GM18511 (cell line): ENCODE data around the gene ENTPD1.
"Not testable (repeated sequence)": the region's sequence is repeated elsewhere in the genome, so short reads cannot be mapped to it uniquely, and the experiment has no call there.

Experiments used
- ATAC-seq: cut with Tn5 transposase; IDR thresholded peaks from one replicate; pipeline ENCODE4 v1.9.1; 2021; ENCODE audit warnings: mild to moderate bottlenecking, moderate library complexity; ENCODE audit not compliant: unreplicated experiment

Gene ENTPD1

GRCh38 chr10:95756041-95756761, at the start of gene ENTPD1:
Gene ENTPD1, plus strand, starts transcription at chr10:95756163. Its CDS starts 77 bp downstream, at chr10:95756240.
- peak; percentile 33 for ATAC-seq

- no peak for ATAC-seq
These were observed 49.4 kb upstream of the ENTPD1 start for GRCh38 chr10:95706573-95706972.

- ATAC-seq, result no peak
These were observed 49.0 kb upstream of the ENTPD1 start for GRCh38 chr10:95706990-95707389.

DNA sequence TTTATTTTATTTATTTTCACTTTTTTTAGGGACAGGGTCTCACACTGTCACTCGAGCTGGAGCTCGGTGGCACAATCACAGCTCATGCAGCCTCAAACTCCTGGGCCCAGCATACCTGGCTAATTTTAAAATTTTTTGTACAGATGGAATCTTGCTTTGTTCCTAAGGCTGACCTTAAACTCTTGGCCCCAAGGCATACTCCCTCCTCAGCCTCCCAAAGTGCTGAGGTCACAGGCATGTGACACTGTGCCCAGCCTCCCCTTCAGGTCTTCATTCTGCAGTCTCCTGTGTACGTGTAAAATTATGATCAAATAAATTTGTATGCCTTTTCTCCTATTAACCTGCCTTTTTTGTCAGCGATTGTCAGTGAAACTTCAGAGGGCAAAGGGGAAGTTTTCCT, 44.5 kb upstream of the ENTPD1 start:
- no peak for ATAC-seq

DNA sequence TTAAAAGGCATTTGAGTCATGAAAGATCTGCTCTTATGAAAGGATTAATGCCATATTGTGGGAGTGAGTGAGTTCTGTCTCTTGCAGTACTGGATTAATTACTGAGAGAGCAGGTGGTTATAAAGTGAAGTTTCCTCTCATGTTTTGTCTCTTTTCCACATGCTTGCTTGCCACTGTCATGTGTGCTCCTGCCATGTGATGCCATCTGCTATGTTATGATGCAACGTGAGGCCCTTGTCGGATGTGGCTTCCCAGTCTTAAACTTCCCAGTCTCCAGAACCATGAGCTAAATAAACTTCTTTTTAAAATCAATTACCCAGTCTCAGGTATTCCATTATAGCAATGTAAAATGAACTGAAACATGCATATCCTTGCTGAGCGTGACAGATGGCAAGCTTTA, 39.5 kb upstream of the ENTPD1 start:
- no peak for ATAC-seq

DNA sequence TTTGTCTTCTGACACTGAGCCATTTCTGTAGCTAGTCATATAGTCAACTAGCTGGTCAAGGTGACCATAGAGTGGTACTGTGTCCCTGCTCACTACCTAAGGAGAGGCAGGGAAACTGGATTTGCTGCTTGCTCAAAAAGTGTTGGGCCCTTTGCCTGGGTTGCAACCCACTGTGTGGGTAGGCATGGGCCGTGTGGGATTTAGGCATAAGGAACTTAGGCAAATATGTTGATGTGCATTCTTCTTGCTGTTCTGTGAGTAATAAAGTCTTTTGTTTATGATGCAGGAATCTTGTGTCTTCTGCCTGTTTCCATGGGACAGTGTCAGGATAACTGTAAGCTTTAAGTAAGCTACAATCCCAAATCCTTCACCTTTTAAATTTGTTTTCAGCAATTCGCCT, 39.1 kb upstream of the ENTPD1 start:
- no peak for ATAC-seq

DNA sequence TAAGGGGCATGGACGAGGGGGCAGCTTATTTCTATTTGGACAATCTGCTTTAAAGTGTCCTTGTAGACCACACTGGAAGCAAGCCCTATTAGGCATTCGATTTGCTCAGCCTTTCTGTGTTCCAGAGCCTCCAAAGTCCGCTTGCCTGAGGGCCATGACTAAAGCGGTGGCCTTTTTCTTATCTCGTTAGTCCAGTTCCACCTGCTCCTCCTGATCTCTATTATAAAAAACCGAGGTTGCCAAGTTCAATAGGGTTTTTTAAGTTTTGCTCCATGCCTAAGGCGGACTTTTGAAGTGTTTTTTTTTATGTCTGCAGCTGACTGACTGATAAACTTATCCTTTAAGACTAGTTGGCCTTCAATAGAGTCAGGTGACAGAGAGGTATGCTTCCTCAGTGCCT, 35.2 kb upstream of the ENTPD1 start:
- ATAC-seq, result not testable (repeated sequence)

GRCh38 chr10:95722496-95722895, 33.5 kb upstream of the ENTPD1 start:
- ATAC-seq, result not testable (repeated sequence)

- ATAC-seq, result no peak
These were observed 27.4 kb upstream of the ENTPD1 start for GRCh38 chr10:95728526-95728925.

GRCh38 chr10:95729323-95730055, 26.5 kb upstream of the ENTPD1 start:
- ATAC-seq, result no peak

DNA sequence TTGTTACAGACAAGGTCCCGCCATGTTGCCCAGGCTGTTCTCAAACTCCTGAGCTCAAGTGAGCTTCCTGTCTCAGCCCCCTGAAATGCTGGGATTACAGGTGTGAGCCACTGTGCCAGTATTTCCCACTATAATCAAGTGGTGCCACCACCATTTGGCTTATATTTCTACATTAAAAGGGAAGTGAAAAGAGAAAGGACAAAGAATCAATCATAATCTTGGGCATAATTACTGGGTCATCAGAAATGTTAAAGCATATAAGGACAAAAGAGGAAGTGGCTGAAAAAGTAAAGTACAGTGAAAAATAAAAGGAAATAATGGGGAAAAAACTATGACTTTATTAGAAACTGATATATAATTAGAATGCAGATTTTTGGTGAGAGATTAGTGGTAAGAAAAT, 25.7 kb upstream of the ENTPD1 start:
- ATAC-seq, result no peak

GRCh38 chr10:95732907-95733306, 23.1 kb upstream of the ENTPD1 start:
- ATAC-seq, result not testable (repeated sequence)

- ATAC-seq, result no peak
These were observed 16.9 kb upstream of the ENTPD1 start for GRCh38 chr10:95739056-95739455.

GRCh38 chr10:95741807-95742467, 14.0 kb upstream of the ENTPD1 start:
- ATAC-seq, result peak; percentile 82

DNA sequence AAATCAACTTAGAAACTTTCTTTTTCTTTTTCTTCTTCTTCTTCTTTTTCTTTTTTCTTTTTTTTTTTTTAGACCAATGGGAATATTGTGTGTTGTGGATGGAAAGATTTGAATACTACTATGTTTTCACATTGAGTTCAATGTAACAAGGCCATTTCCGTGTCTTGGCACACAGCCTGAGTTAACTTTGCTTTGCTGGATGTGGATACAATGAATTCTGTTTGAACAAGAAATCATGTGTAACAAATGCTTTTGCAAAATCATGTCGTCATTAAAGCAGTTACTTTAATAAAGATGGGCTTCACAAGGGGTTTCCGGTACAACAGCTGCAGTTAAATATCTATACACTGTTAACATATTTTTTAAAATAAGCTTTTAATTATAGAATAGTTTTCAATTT, 13.5 kb upstream of the ENTPD1 start:
- ATAC-seq, result peak; percentile 24

DNA sequence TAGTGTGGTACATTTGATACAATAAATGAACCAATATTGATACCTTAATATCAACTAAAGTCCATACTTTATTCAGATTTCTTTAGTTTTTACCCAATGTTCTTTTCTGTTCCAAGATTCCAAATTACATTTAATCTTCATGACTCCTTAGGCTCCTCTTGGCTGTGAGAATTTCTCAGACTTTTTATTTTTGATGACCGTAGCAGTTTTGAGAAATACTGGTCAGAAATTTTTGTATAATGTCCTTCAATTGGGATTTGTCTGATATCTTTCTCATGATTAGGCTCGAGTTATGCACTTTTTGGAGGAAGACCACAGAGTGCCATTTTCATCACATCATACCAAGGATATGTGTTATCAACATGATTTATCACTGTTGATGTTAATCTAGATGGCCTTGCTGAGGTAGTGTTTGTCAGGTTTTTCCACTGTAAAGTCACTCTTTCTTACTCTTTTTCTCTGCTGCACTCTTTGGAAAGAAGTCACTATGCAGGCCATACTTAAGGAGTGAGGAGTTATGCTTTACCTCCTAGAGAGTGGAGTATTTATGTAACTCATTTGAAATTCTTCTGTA, 12.9 kb upstream of the ENTPD1 start:
- ATAC-seq, result no peak

DNA sequence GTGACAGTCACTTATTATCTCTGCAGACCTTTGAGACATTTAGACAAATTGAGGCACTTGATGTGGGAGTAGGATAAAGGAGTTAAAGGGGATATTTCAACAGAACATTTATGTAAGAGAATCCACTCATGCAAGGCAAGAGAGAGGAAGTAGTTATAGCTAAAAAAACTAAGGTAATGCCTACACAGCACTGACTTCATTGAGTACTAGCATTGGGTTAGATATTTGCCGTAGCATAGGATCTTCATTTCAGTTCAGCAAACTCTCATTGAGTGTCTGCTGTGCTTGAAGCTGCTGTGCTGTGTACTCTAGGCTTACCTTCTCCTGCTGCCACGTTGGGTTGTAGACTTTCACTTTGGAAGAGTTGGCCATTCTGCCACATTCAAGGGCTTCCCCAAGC, 10.5 kb upstream of the ENTPD1 start:
- ATAC-seq, result no peak

DNA sequence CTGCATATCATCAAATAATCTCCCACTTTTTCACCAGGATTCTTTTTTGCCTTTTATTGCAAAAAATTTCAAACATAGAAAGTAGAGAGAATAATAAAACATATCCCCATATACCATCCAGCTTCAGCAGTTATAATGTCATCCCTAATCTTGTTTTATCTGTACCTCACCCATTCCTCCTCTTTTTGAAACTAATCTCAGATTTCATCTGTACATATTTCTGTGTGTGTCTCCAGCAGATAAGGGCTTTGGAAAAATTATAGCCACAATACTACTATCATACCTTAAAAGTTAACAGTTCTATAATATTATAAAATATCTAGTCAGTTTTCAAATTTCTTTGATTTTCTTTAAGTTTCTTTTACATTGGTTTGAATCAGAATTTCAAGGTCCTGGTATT, 7.6 kb upstream of the ENTPD1 start:
- no peak for ATAC-seq

GRCh38 chr10:95755511-95756004, 405 bp upstream of the ENTPD1 start:
- ATAC-seq, result peak; percentile 28

DNA sequence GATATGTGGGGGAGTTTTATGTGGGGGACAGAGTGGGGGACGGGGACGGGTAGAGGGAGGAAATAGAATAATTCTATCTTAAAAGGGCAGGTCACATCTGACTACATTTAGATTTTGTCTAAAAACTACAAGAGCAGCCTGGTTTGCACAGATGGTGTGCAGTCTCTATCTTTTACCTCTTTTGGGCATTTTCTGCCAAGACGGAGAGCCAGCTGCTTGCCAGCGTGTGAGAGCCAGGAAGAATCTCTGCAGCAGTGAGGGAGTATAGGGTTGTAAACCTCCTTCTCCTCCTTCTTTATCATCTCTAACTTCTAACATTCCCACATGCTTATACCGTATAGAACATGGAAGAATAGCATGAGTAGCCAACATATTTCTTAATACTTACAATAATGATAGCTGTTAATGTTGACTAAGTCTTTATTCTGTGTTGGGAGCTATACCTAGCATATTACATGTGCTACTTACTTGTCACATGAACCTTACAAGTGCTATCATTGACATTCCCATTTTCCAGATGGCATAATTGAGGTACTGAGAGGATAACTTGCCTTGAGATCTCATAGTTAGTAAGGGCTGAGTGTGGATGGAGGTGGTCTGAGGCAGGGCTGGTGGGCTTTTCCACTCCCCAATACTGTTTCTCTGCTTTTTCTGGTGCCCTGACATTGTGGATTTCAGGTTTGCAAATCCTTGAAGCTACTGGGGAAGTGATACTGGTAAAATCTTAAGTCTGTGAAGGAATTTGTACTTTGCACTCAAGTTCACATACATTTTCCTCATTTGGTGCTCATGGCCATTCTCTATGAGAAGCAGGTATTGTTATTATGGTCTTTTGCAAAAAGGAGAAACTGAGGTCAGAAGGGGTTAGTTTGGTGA, 1.1 kb downstream of the ENTPD1 start:
- ATAC-seq, result no peak
